ENCODE data around the gene NHEJ1. TPM values are rescaled to one million over a fixed set of nuclear protein-coding genes. Genes with fewer than 3 reads are reported as not detected.

The NHEJ1 gene
- total and polyA plus RNA-seq, 2 donors (not counting 3 experiments of a cell fraction or from before 2014, with no cell fraction given): 12.8 to 12.9 TPM

DNA sequence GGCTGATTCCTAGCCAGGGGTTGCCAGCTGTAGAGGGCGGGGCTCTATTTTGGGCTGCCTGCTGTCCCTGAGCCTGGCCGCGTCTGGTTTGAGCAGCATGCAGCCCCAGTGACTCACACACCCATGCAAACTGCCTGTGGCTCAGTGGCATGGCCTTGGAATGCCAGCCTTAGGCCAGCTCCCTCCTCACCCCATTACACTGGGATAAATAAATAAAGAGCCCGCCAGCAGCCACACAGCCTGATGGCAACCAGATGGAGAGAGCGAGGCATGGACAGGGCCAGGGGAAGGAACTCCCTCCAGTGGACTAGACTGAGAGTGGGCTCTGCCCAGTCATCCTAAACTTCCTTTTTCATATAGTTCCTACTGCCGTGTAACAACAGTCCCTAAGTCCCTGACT lies 18.3 kb downstream of the NHEJ1 start:
- TF ChIP-seq JUN (IDR thresholded peaks at IDR 0.05; ENCODE audit: borderline replicate concordance, insufficient read depth, insufficient read length, low read depth): no peak
- TF ChIP-seq EZH2 (IDR thresholded peaks at IDR 0.05; ENCODE audit: borderline replicate concordance, low read depth, low read length, severe bottlenecking): no peak
- TF ChIP-seq FOS (IDR thresholded peaks at IDR 0.05; ENCODE audit: borderline replicate concordance, insufficient read depth, low read length): no peak
- TF ChIP-seq, protein P1, sequence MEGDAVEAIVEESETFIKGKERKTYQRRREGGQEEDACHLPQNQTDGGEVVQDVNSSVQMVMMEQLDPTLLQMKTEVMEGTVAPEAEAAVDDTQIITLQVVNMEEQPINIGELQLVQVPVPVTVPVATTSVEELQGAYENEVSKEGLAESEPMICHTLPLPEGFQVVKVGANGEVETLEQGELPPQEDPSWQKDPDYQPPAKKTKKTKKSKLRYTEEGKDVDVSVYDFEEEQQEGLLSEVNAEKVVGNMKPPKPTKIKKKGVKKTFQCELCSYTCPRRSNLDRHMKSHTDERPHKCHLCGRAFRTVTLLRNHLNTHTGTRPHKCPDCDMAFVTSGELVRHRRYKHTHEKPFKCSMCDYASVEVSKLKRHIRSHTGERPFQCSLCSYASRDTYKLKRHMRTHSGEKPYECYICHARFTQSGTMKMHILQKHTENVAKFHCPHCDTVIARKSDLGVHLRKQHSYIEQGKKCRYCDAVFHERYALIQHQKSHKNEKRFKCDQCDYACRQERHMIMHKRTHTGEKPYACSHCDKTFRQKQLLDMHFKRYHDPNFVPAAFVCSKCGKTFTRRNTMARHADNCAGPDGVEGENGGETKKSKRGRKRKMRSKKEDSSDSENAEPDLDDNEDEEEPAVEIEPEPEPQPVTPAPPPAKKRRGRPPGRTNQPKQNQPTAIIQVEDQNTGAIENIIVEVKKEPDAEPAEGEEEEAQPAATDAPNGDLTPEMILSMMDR (IDR thresholded peaks at IDR 0.05; ENCODE audit: extremely low read depth in 1 of 2, insufficient read depth in 1 of 2, low read depth in 1 of 2, low read length in 2 of 2): no peak
- no peak for TF ChIP-seq GATA2 (IDR thresholded peaks at IDR 0.05; ENCODE audit: insufficient read depth, insufficient read length, low read depth, low read length)
- no peak for TF ChIP-seq POLR2A (IDR thresholded peaks at IDR 0.05; ENCODE audit: low read depth, low read length)
- TF ChIP-seq MYC (IDR thresholded peaks at IDR 0.05; ENCODE audit: low read depth, low read length): no peak
- no peak for TF ChIP-seq POLR2AphosphoS5 (IDR thresholded peaks at IDR 0.05; ENCODE audit: insufficient read depth, low read depth, low read length)
- TF ChIP-seq, protein P2, sequence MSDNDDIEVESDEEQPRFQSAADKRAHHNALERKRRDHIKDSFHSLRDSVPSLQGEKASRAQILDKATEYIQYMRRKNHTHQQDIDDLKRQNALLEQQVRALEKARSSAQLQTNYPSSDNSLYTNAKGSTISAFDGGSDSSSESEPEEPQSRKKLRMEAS (IDR thresholded peaks at IDR 0.05; ENCODE audit: insufficient read depth, insufficient read length): no peak
- DNase-seq (ENCODE audit: low read depth, low spot score) (no peak), FAIRE-seq (no peak)
- Histone ChIP-seq H4K20me1 (replicated peaks; ENCODE audit: control insufficient read depth, extremely low read depth, insufficient read depth, low read length) (no peaks in the 10 kb centered on the region), H3K4me1 (ENCODE audit: control insufficient read depth, extremely low read depth, insufficient read depth, low read length) (no peaks in the 10 kb centered on the region), H3K79me2 (ENCODE audit: control insufficient read depth, insufficient read depth, low read length) (no peaks in the 10 kb centered on the region), H3K27me3 (ENCODE audit: control insufficient read depth in 2 of 2, insufficient read depth in 2 of 2, low read length in 2 of 2) (no peaks in the 10 kb centered on the region), H3K36me3 (ENCODE audit: control insufficient read depth in 2 of 2, extremely low read depth in 1 of 2, insufficient read depth in 2 of 2, low read length in 2 of 2) (peaks cover 0 to 1% of the 10 kb centered on the region in 2 experiments), H3K4me3 (replicated peaks in 1 of 3; ENCODE audit: insufficient read depth in 1 of 3, low read depth in 1 of 3, low read length in 3 of 3) (no peak overlapping the region), H2AFZ (ENCODE audit: low read depth, low read length) (no peak overlapping the region), H3K9me3 (replicated peaks; ENCODE audit: control insufficient read depth, insufficient read depth, low read length) (no peaks in the 10 kb centered on the region), H3K9me1 (replicated peaks; ENCODE audit: control insufficient read depth, extremely low read depth, insufficient read depth, low read length) (no peaks in the 10 kb centered on the region), H3K27ac (ENCODE audit: insufficient read depth, low read depth, low read length) (no peak overlapping the region), H3K4me2 (ENCODE audit: insufficient read depth, low read length) (no peak overlapping the region), H3K9ac (replicated peaks; ENCODE audit: extremely low read depth, insufficient read depth, low read length) (no peak overlapping the region)
- no TSS peak for BruUV-seq (replicated peaks)
- dilution Hi-C loops (cut with MboI; ENCODE audit: extremely low pct_ligation_motif_present, low sequenced_read_pairs): no loop called here
- intact Hi-C loops (cut with micrococcal nuclease): no loop called here
- POLR2A ChIA-PET: no interaction called here
- CTCF ChIA-PET: interaction anchor here (1.5 to 2.9 kb wide), 3 partner anchors 13 to 113 kb away, joined by 6 to 14 read pairs (median 8); no protein-coding TSS in a partner anchor
